Measurements from ENCODE around the gene FCSK. TPM values are rescaled to one million over a fixed set of nuclear protein-coding genes. Genes with fewer than 3 reads are reported as not detected.

FCSK gene
- total and polyA plus RNA-seq, 10 of the 15 experiments (the other 5 are each of a cell fraction or from before 2014, with no cell fraction given), result 0.60 to 17.6 (median 7.4) TPM

GRCh38 chr16:70495425-70496182, 41.2 kb downstream of the FCSK start:
- ChIA-PET POLR2A (interaction anchor here (0.6 to 0.7 kb wide), 3 partner anchors 11 to 88 kb away, joined by 3 to 4 read pairs (median 3); no protein-coding TSS in a partner anchor), RAD21 (ENCODE audit: unreplicated experiment) (interaction anchor here (1.3 to 1.4 kb wide), 3 partner anchors 18 to 57 kb away, joined by 3 to 5 read pairs (median 3); partner anchors contain the start of gene ST3GAL2), SMC1A (ENCODE audit: uncharacterized antibody, unreplicated experiment) (interaction anchor here (0.7 to 1.7 kb wide), 4 partner anchors 13 to 64 kb away, joined by 3 to 6 read pairs (median 4); no protein-coding TSS in a partner anchor), CTCF (interaction anchor here (1.1 kb wide), 1 partner anchor 21 kb away, joined by 3 read pairs; no protein-coding TSS in a partner anchor)
- 88% methylated on average over 9 of the region's 9 CpGs for WGBS (ENCODE audit: insufficient coverage, insufficient replicate concordance, low lambda C conversion rate, missing lambda C conversion rate)
- no peak for TF ChIP-seq POLR2AphosphoS5 (IDR thresholded peaks at IDR 0.05; ENCODE audit: low read length)
- TF ChIP-seq SUZ12 (IDR thresholded peaks at IDR 0.05; ENCODE audit: unreplicated experiment), result no peak
- no peak for TF ChIP-seq RB1 (IDR thresholded peaks at IDR 0.05; ENCODE audit: borderline replicate concordance)
- TF ChIP-seq ZNF274 (IDR thresholded peaks at IDR 0.05; ENCODE audit: insufficient read depth, insufficient read length), result no peak
- TF ChIP-seq ATF2 (IDR thresholded peaks at IDR 0.05; ENCODE audit: low read length), result no peak
- TF ChIP-seq EP300 (IDR thresholded peaks at IDR 0.05; ENCODE audit: borderline replicate concordance in 1 of 2, control insufficient read depth in 1 of 2, low read depth in 2 of 2, low read length in 2 of 2), result no peak
- no peak for TF ChIP-seq FOS (IDR thresholded peaks at IDR 0.05; ENCODE audit: borderline replicate concordance, extremely low read depth, insufficient read length)
- no peak for TF ChIP-seq MAX (IDR thresholded peaks at IDR 0.05; ENCODE audit: low read depth, low read length)
- no peak for TF ChIP-seq SMARCA5 (IDR thresholded peaks at IDR 0.05)
- TF ChIP-seq NFYA (IDR thresholded peaks at IDR 0.05; ENCODE audit: borderline replicate concordance, low read depth, low read length), result no peak
- no peak for TF ChIP-seq BACH1 (IDR thresholded peaks at IDR 0.05; ENCODE audit: borderline replicate concordance)
- no peak for TF ChIP-seq NR2C2 (IDR thresholded peaks at IDR 0.05; ENCODE audit: borderline replicate concordance, control insufficient read depth, insufficient read length, low read depth)
- no peak for TF ChIP-seq MLLT1 (IDR thresholded peaks at IDR 0.05)
- Histone ChIP-seq H2AFZ (ENCODE audit: control insufficient read depth, low read depth, low read length) (no peak overlapping the region), H3K4me2 (ENCODE audit: control insufficient read depth, insufficient read depth) (no peak overlapping the region), H3K27me3 (replicated peaks in 1 of 2; ENCODE audit: control insufficient read depth in 2 of 2, insufficient read depth in 2 of 2, low read length in 1 of 2) (no peaks in the 10 kb centered on the region), H3K9ac (ENCODE audit: control insufficient read depth, insufficient read depth, low read length) (no peak overlapping the region), H4K20me1 (ENCODE audit: control insufficient read depth, insufficient read depth) (no peaks in the 10 kb centered on the region), H3K79me2 (ENCODE audit: control insufficient read depth, insufficient read depth, low read length) (no peaks in the 10 kb centered on the region), H3K4me1 (ENCODE audit: control insufficient read depth, insufficient read depth, low read length) (no peaks in the 10 kb centered on the region), H3K36me3 (ENCODE audit: control insufficient read depth in 2 of 2, insufficient read depth in 2 of 2, low read length in 1 of 2) (peaks cover 2 to 9% of the 10 kb centered on the region in 2 experiments; a peak in 3 of 4 replicates), H3K4me3 (no peak overlapping the region), H3K27ac (ENCODE audit: control insufficient read depth, insufficient read depth) (no peak overlapping the region), H3K9me3 (replicated peaks; ENCODE audit: control insufficient read depth, insufficient read depth, low read length) (no peaks in the 10 kb centered on the region)
- no TSS peak for BruUV-seq (replicated peaks)
- in situ Hi-C loops (cut with MboI) (no loop called here), intact Hi-C loops (cut with micrococcal nuclease; ENCODE audit: unreplicated experiment) (no loop called here)
- ATAC-seq (no peak), DNase-seq (ENCODE audit: low read depth, low spot score) (no peak), FAIRE-seq (no peak)
